Activated CD8-positive, alpha-beta T cell treated with anti-CD3 and anti-CD28 coated beads, Interleukin-2, amount 10 ng/mL, durations not matched to agents 7 days and 5 days (primary cell): Measurements from ENCODE around the gene FASTK. TPM values are rescaled to one million over a fixed set of nuclear protein-coding genes. Genes with fewer than 3 reads are reported as not detected.
A peak's percentile ranks its signal among the peaks of the same experiment; 100 is the strongest.

Experiments
- ATAC-seq: fragments of 150-1000 bp; cut with Tn5 transposase; one replicate; pipeline ENCODE4 v1.10.0; 2021; ENCODE audit warnings: moderate library complexity
- CTCF ChIA-PET: fragments of 350-600 bp; sonication (Branson Sonifier 250); formaldehyde crosslinking; loops from one replicate; lab custom pipeline; 2021; ENCODE audit warnings: antibody characterized with exemption; lab: Charles Lee
- POLR2A ChIA-PET: fragments of 350-600 bp; sonication (Branson Sonifier 250); formaldehyde crosslinking; loops from one replicate; lab custom pipeline; 2021; ENCODE audit warnings: antibody characterized with exemption; lab: Charles Lee
- DNase-seq: peaks from one replicate; pipeline ENCODE4 v3.0.0-alpha.2; 2020
- H3K27ac Mint-ChIP-seq: one replicate; pipeline ENCODE4 v1.8.0; 2021; ENCODE audit warnings: mild to moderate bottlenecking, mixed read lengths
- H3K27me3 Mint-ChIP-seq: one replicate; pipeline ENCODE4 v1.8.0; 2021; ENCODE audit warnings: low read depth, mixed read lengths
- H3K36me3 Mint-ChIP-seq: one replicate; pipeline ENCODE4 v1.8.0; 2021; ENCODE audit warnings: low read depth, mixed read lengths
- H3K4me1 Mint-ChIP-seq: one replicate; pipeline ENCODE4 v1.8.0; 2021; ENCODE audit warnings: low read depth, mixed read lengths
- H3K4me3 Mint-ChIP-seq: one replicate; pipeline ENCODE4 v1.8.0; 2021; ENCODE audit warnings: mild to moderate bottlenecking, mixed read lengths
- H3K9me3 Mint-ChIP-seq: one replicate; pipeline ENCODE4 v1.8.0; 2022; ENCODE audit warnings: mixed read lengths; ENCODE audit not compliant: insufficient read depth
- total RNA-seq, 2 experiments: library from RNA; stranded (reverse); gene quantifications; one replicate each; pipeline ENCODE4 v1.2.3, GENCODE V29; 2021

Gene FASTK
- total RNA-seq, 2 experiments from 2014 or later, result 81.8 to 88.1 TPM

DNA sequence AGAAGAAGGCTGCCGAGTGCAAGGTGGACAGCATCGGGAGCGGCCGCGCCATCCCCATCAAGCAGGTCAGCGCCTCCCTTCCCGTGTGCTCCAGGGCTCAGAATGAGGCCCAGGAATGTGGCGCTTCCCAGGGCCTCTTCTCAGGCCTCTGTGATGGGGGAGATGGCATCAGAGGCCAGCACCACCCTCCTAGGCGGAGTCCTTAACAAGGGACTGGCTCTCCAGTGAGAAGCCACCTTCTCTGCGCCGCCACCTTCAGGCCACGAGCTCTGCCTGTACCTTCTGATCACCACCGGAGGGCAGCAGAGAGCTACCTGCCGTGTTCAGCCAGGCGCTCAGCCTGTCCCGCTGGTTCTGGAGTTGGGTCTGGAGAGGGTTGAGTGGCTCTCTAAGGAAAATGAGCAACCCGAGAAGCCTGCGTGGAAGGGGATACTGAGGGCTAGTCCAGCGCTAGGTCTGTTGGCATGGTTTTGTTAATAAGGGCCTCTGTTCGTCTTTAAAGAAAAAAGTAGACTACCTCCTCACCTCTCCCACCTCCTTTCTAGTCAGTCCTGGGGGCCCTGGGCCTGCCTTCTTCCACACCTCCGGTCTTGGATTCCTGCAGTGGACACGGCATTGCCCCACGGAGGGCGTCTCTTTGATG is 43.3 kb upstream of the FASTK start:
- Mint-ChIP-seq H3K4me1 (no peaks in the 10 kb centered on the region), H3K4me3 (no peak overlapping the region), H3K9me3 (no peaks in the 10 kb centered on the region), H3K27me3 (no peaks in the 10 kb centered on the region), H3K27ac (no peak overlapping the region), H3K36me3 (no peaks in the 10 kb centered on the region)
- ChIA-PET POLR2A (interaction anchor here (0.5 to 0.6 kb wide), 2 partner anchors 17 to 46 kb away, joined by 3 read pairs; no protein-coding TSS in a partner anchor), CTCF (interaction anchor here (0.6 to 2.4 kb wide), 32 partner anchors 8 to 242 kb away, joined by 3 to 23 read pairs (median 6); partner anchors contain the start of genes ABCB8, ABCF2, ASB10 and CHPF2)
- DNase-seq, result peak; percentile 88
- ATAC-seq, result peak; percentile 93

DNA sequence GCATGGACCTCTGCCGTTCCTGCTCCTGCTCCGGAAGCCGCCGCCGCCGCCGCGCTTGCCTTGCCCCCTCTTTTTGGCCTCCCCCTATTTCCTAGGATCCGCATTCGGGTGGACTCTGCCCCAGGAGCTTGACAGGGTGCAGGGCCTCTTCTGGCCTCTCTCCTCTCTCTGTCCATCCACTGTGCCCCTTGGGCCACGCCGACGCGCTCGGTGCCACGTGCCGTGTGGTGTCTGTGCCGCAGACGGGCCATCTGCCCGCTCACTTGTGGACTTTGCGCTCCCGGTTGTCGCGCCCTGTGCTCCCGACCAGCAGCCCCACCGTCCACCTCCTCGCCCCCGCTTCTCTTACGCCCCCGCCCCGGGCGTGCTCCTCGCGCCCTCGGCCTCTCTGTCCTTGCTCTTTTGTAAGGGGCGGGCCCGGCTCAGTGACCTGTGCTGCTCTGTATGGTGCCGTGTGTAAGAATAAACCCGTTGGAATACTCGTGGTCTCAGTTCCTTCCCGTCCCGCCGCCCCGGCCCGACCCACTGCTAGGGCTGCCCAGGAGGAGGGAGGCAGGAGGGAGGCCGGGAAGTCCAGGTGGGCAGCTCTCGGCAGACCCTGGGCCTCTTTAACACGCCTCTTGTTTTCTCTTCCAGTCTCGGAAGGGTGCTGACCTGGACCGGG is 42.7 kb upstream of the FASTK start:
- no peaks in the 10 kb centered on the region for H3K36me3 Mint-ChIP-seq
- ATAC-seq, result no peak
- H3K4me3 Mint-ChIP-seq, result no peak overlapping the region
- no peak overlapping the region for H3K27ac Mint-ChIP-seq
- ChIA-PET POLR2A (interaction anchor here (0.5 to 0.6 kb wide), 2 partner anchors 16 to 47 kb away, joined by 3 read pairs; no protein-coding TSS in a partner anchor), CTCF (interaction anchor here (0.6 to 2.4 kb wide), 32 partner anchors 8 to 241 kb away, joined by 3 to 23 read pairs (median 6); partner anchors contain the start of genes ABCB8, ABCF2, ASB10 and CHPF2)
- no peak for DNase-seq
- no peaks in the 10 kb centered on the region for H3K9me3 Mint-ChIP-seq
- H3K27me3 Mint-ChIP-seq, result no peaks in the 10 kb centered on the region
- no peaks in the 10 kb centered on the region for H3K4me1 Mint-ChIP-seq

DNA sequence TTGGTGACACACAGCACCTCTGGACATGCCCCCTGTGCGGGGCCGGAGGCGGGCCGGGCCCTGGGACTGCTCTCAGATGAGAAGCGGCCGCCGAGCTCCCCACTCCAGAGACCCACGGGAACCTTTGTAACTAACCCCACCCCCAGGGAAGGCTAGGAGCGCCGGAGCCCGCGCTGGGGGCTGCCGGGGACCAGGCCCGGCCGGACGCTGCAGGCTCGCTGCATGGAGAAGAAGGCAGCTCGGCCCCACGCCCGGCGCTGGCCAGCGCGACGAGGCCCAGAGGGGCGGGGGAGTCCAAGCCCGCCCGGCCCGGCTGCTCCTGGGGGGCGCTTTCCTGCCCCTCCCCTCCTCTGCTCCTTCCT is 42.2 kb upstream of the FASTK start:
- no peaks in the 10 kb centered on the region for H3K9me3 Mint-ChIP-seq
- no peak overlapping the region for H3K27ac Mint-ChIP-seq
- no peaks in the 10 kb centered on the region for H3K27me3 Mint-ChIP-seq
- no peak overlapping the region for H3K4me3 Mint-ChIP-seq
- ChIA-PET POLR2A (no interaction called here), CTCF (interaction anchor here (2.2 kb wide), 1 partner anchor 12 kb away, joined by 22 read pairs; no protein-coding TSS in a partner anchor)
- ATAC-seq, result no peak
- DNase-seq, result no peak
- no peaks in the 10 kb centered on the region for H3K36me3 Mint-ChIP-seq
- H3K4me1 Mint-ChIP-seq, result no peaks in the 10 kb centered on the region

DNA sequence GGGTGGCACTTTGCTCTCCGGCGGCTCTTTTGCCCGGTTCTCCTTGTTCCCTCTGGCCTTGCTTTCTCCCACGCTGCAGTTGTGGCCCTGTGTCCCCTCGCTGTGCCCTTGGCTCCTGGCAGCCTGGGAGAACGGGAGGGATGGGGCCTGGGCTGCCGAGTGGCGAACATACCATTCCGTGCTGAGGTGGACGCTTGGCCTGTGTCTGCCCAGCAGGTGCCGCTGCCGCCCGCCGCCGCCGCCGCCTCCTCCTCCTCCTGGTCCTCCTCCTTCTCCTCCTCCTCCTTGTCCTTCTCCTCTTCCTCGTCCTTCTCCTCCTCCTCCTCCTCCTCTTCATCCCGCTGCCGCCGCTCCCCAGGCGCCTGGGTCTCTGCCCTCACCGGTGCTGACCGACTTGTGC is 41.7 kb upstream of the FASTK start:
- no peak for ATAC-seq
- H3K4me1 Mint-ChIP-seq, result no peaks in the 10 kb centered on the region
- ChIA-PET POLR2A (no interaction called here), CTCF (interaction anchor here (0.7 kb wide), 1 partner anchor 412 kb away, joined by 3 read pairs; no protein-coding TSS in a partner anchor)
- H3K36me3 Mint-ChIP-seq, result no peaks in the 10 kb centered on the region
- no peak for DNase-seq
- H3K9me3 Mint-ChIP-seq, result no peaks in the 10 kb centered on the region
- no peak overlapping the region for H3K27ac Mint-ChIP-seq
- H3K4me3 Mint-ChIP-seq, result no peak overlapping the region
- no peaks in the 10 kb centered on the region for H3K27me3 Mint-ChIP-seq

DNA sequence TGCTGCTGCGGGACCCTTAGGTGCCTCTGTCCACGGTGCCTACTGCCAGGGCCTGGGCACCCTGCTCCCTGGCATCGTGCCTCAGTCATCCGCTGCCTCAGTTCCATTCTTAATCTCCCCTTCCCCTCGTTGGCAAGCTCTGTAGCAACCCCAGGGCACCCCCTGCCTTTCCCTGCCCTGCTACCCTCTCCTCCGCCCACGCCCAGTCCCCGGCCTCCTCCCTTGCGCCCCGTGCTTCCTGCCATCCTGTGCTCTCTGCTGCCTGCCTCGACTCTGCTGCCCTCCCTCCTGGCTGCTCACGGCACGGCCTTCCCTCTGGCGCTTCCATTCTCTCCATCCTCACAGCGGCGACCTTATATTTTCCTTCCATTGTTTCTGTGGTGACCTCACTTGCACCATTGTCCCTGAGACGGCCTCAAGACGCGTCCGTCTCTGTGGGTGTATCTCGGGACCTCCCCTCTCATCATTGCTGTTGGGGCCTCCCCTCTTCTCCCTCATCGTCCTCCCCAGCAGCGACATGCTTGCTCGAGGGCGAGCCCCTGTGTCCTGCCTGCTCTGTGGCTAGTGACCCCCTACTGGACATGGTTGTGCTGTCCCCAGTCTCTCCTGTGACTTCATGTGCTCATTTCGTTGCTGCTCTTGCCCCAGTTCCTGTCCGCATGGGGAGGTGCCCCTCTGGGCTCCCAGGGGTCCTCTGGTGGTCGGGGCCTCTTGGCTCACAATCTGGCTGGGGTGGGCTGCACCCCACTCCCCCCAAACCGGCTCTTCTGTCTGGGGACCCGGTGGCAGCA is 41.0 kb upstream of the FASTK start:
- ATAC-seq (no peak), DNase-seq (no peak)
- H3K4me3 Mint-ChIP-seq, result no peak overlapping the region
- no peaks in the 10 kb centered on the region for H3K36me3 Mint-ChIP-seq
- no peaks in the 10 kb centered on the region for H3K9me3 Mint-ChIP-seq
- H3K27me3 Mint-ChIP-seq, result no peaks in the 10 kb centered on the region
- POLR2A ChIA-PET, result no interaction called here
- H3K4me1 Mint-ChIP-seq, result no peaks in the 10 kb centered on the region
- CTCF ChIA-PET, result interaction anchor here (0.7 to 1.3 kb wide), 2 partner anchors 122 to 413 kb away, joined by 3 read pairs; no protein-coding TSS in a partner anchor
- no peak overlapping the region for H3K27ac Mint-ChIP-seq

DNA sequence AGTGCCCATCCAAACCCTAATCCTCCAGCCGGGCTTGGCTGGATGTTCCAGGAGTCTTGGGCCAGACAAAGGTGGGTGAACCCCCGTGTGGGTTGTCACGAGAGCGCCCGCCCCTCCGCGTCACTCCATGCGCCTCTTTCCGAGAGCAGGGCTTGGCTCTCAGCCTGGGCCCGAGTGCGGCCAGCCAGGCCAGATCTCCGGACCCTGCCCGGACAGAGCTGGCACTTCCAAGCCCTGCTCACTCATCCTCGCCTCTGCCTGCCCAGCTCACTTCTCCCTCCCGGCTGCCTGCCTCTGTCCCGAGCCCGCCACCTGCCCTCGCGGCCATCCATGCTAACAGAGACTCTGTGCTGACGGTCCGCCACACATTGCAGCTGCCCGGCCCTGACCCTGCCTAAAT is 40.3 kb upstream of the FASTK start:
- Mint-ChIP-seq H3K36me3 (no peaks in the 10 kb centered on the region), H3K4me1 (peaks cover 2% of the 10 kb centered on the region), H3K27ac (no peak overlapping the region), H3K27me3 (peaks cover under 1% of the 10 kb centered on the region), H3K4me3 (no peak overlapping the region), H3K9me3 (no peaks in the 10 kb centered on the region)
- DNase-seq (no peak), ATAC-seq (no peak)
- CTCF ChIA-PET, result interaction anchor here (1.3 to 2.6 kb wide), 2 partner anchors 10 to 123 kb away, joined by 3 to 9 read pairs; no protein-coding TSS in a partner anchor
- POLR2A ChIA-PET, result no interaction called here

DNA sequence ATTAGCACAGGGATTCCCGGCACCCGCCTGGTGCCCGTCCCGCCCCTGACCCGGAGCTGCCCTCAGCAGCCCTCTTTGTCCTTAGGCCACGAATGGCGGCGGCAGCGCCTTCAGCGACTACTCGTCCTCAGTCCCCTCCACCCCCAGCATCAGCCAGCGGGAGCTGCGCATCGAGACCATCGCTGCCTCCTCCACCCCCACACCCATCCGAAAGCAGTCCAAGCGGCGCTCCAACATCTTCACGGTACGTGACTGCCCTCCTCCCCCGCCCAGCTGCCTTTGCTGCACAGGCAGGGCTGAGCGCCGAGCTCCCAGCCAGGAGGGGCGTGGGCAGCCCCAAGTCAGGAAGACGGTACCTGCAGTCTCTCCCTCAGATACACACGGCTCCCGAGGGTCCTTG is 39.3 kb upstream of the FASTK start:
- Mint-ChIP-seq H3K27ac (no peak overlapping the region), H3K36me3 (no peaks in the 10 kb centered on the region), H3K9me3 (no peaks in the 10 kb centered on the region), H3K27me3 (peaks cover 4% of the 10 kb centered on the region), H3K4me1 (peaks cover 5% of the 10 kb centered on the region), H3K4me3 (no peak overlapping the region)
- ChIA-PET POLR2A (interaction anchor here (0.6 kb wide), 1 partner anchor 1924 kb away, joined by 3 read pairs; no protein-coding TSS in a partner anchor), CTCF (interaction anchor here (0.7 to 2.6 kb wide), 4 partner anchors 9 to 124 kb away, joined by 3 to 9 read pairs (median 4); no protein-coding TSS in a partner anchor)
- ATAC-seq (no peak), DNase-seq (no peak)

DNA sequence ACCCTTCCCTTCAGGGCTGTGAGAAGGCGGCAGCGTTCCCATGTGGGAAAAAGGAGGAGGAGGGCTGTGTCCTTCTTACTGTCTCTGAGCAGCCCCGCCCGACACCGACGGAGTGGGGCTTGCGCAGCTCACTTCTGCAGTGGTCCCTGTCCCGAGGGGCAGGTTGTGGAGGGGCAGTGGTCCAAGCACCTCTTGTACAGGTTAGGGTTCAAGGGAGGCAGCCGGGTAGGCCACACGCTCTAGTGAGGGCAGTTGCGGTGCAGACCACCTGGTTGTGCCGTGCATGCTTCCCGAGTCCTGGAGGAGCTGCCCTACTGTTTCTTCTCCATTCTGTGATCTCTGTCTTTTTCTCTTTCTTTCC is 38.4 kb upstream of the FASTK start:
- H3K4me1 Mint-ChIP-seq, result peaks cover 5% of the 10 kb centered on the region
- ChIA-PET CTCF (interaction anchor here (0.7 to 2.6 kb wide), 3 partner anchors 8 to 125 kb away, joined by 3 to 9 read pairs (median 4); no protein-coding TSS in a partner anchor), POLR2A (no interaction called here)
- no peak overlapping the region for H3K4me3 Mint-ChIP-seq
- H3K36me3 Mint-ChIP-seq, result no peaks in the 10 kb centered on the region
- no peaks in the 10 kb centered on the region for H3K9me3 Mint-ChIP-seq
- no peak for DNase-seq
- peaks cover 6% of the 10 kb centered on the region for H3K27me3 Mint-ChIP-seq
- H3K27ac Mint-ChIP-seq, result no peak overlapping the region
- ATAC-seq, result no peak

DNA sequence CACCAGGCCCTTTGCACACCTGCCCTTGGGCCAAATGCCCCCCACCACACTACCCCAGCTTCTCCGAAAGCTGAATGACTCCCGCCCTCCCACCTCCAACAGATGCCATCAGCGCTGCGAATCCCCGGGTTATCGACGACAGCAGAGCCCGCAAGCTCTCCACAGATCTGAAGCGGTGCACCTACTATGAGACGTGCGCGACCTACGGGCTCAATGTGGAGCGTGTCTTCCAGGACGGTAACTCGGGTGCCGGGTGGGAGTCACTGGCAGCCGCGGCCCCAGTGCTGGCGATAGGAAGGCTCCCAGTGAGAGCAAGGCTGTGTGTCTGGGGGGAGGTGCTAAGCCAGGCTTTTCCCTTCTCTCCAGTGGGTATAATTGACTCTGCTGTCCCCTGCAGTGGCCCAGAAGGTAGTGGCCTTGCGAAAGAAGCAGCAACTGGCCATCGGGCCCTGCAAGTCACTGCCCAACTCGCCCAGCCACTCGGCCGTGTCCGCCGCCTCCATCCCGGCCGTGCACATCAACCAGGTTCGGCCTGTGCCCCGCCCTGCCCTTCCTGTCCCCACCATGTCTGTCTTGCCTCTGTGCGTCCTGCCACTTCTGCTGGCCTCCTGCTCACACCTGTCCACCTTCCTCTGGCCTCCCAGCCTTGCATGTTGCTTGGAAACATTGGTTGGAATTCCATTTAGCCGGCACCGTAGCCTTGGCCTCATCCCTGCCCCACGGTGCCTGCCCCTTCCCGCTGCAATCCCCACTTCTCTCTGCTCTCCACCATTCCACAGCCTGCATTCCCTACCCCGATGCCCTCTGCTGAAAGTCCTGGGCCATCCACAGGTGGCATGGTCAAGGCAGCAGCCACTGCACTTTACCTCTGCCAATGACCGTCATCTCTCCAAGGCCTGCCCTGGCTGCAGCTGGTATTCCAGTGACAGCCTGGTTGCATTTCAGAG is 37.8 kb upstream of the FASTK start:
- H3K9me3 Mint-ChIP-seq, result no peaks in the 10 kb centered on the region
- peaks cover 5% of the 10 kb centered on the region for H3K4me1 Mint-ChIP-seq
- no peaks in the 10 kb centered on the region for H3K36me3 Mint-ChIP-seq
- ATAC-seq (no peak), DNase-seq (no peak)
- ChIA-PET CTCF (interaction anchor here (0.8 to 2.6 kb wide), 5 partner anchors 8 to 155 kb away, joined by 3 to 9 read pairs (median 4); partner anchors contain the start of gene ABCB8), POLR2A (no interaction called here)
- no peak overlapping the region for H3K27ac Mint-ChIP-seq
- H3K27me3 Mint-ChIP-seq, result peaks cover 12% of the 10 kb centered on the region
- no peak overlapping the region for H3K4me3 Mint-ChIP-seq

DNA sequence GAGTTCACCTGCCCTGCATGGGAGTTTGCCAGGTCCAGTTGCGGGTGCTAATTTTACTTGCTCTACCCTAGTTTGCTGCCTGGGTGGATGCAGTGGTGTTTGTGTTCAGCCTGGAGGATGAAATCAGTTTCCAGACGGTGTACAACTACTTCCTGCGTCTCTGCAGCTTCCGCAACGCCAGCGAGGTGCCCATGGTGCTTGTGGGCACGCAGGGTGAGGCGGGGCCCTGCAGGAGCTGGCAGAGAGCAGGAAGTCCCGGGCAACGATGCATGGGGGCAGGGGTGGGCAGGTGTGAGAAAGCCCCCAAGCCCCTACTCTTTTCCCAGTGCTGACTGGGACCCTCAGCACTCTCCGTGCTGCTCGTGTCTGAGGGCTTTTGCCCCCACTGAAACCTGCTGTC is 37.0 kb upstream of the FASTK start:
- Mint-ChIP-seq H3K27me3 (peaks cover 16% of the 10 kb centered on the region), H3K36me3 (no peaks in the 10 kb centered on the region), H3K9me3 (no peaks in the 10 kb centered on the region), H3K27ac (peak overlapping the region; percentile 52), H3K4me3 (peak overlapping the region; percentile 54), H3K4me1 (peaks cover 5% of the 10 kb centered on the region)
- POLR2A ChIA-PET, result interaction anchor here (0.6 kb wide), 1 partner anchor 117 kb away, joined by 3 read pairs; no protein-coding TSS in a partner anchor
- DNase-seq (peak; percentile 35), ATAC-seq (peak; percentile 32)
- CTCF ChIA-PET, result interaction anchor here (0.8 to 1.8 kb wide), 3 partner anchors 89 to 154 kb away, joined by 3 to 7 read pairs (median 4); partner anchors contain the start of gene ABCB8
